Measurements from ENCODE around the gene MIA2. TPM values are rescaled to one million over a fixed set of nuclear protein-coding genes. Genes with fewer than 3 reads are reported as not detected.

The MIA2 gene
- total RNA-seq, 1 experiment from 2014 or later = 43.9 TPM

- ChIA-PET POLR2A (ENCODE audit: unreplicated experiment) (no interaction called here), CTCF (no interaction called here)
- BruUV-seq (replicated peaks) = no TSS peak
- Histone ChIP-seq H3K4me2 (no peak overlapping the region), H3K4me3 (no peak overlapping the region), H3K9me2 (ENCODE audit: insufficient read depth) (no peaks in the 10 kb centered on the region), H3K27me3 (ENCODE audit: insufficient read depth, low read depth) (no peaks in the 10 kb centered on the region), H2AFZ (no peak overlapping the region), H3K79me2 (ENCODE audit: low read depth) (peaks cover 35% of the 10 kb centered on the region), H4K20me1 (ENCODE audit: insufficient read depth) (no peaks in the 10 kb centered on the region), H3K36me3 (ENCODE audit: low read depth) (no peaks in the 10 kb centered on the region), H3K9me3 (ENCODE audit: insufficient read depth, low read depth) (no peaks in the 10 kb centered on the region), H3K27ac (no peak overlapping the region), H3K4me1 (replicated peaks; ENCODE audit: insufficient read depth) (peaks cover 8% of the 10 kb centered on the region; the same call in 1 of the 2 replicates), H3F3A (ENCODE audit: insufficient read depth, low read depth) (peaks cover 2% of the 10 kb centered on the region)
- TF ChIP-seq, protein P1, sequence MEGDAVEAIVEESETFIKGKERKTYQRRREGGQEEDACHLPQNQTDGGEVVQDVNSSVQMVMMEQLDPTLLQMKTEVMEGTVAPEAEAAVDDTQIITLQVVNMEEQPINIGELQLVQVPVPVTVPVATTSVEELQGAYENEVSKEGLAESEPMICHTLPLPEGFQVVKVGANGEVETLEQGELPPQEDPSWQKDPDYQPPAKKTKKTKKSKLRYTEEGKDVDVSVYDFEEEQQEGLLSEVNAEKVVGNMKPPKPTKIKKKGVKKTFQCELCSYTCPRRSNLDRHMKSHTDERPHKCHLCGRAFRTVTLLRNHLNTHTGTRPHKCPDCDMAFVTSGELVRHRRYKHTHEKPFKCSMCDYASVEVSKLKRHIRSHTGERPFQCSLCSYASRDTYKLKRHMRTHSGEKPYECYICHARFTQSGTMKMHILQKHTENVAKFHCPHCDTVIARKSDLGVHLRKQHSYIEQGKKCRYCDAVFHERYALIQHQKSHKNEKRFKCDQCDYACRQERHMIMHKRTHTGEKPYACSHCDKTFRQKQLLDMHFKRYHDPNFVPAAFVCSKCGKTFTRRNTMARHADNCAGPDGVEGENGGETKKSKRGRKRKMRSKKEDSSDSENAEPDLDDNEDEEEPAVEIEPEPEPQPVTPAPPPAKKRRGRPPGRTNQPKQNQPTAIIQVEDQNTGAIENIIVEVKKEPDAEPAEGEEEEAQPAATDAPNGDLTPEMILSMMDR (conservative IDR thresholded peaks at IDR 0.05) = no peak
- no peak for TF ChIP-seq EZH2 (IDR thresholded peaks at IDR 0.05; ENCODE audit: low read depth)
- intact Hi-C loops (cut with micrococcal nuclease; ENCODE audit: unreplicated experiment) = no loop called here
- DNase-seq = no peak
Measured at GRCh38 chr14:39428118-39428517, 194.4 kb downstream of the MIA2 start.

- Histone ChIP-seq H3K27me3 (ENCODE audit: insufficient read depth, low read depth) (no peaks in the 10 kb centered on the region), H3K9me2 (ENCODE audit: insufficient read depth) (no peaks in the 10 kb centered on the region; the same call in 1 of the 2 replicates), H3K79me2 (ENCODE audit: low read depth) (peaks cover 33% of the 10 kb centered on the region), H3K4me1 (replicated peaks; ENCODE audit: insufficient read depth) (peaks cover 8% of the 10 kb centered on the region), H3K27ac (no peak overlapping the region), H3F3A (ENCODE audit: insufficient read depth, low read depth) (peaks cover 9% of the 10 kb centered on the region), H4K20me1 (ENCODE audit: insufficient read depth) (no peaks in the 10 kb centered on the region), H3K4me2 (peak overlapping the region; percentile 86), H3K4me3 (peak overlapping the region; percentile 94), H2AFZ (peak overlapping the region; percentile 80), H3K36me3 (ENCODE audit: low read depth) (no peaks in the 10 kb centered on the region), H3K9me3 (ENCODE audit: insufficient read depth, low read depth) (no peaks in the 10 kb centered on the region)
- intact Hi-C loops (cut with micrococcal nuclease; ENCODE audit: unreplicated experiment) = loop anchor here (5.0 kb wide), 1 partner anchor 164 kb away; no protein-coding TSS in a partner anchor
- TSS peak; percentile 32 for BruUV-seq (replicated peaks)
- POLR2A ChIA-PET (ENCODE audit: unreplicated experiment) = interaction anchor here (0.7 kb wide), 1 partner anchor 37 kb away, joined by 4 read pairs; no protein-coding TSS in a partner anchor
- TF ChIP-seq, protein P1 (conservative IDR thresholded peaks at IDR 0.05) = no peak
- CTCF ChIA-PET = no interaction called here
- DNase-seq = no peak
Measured at GRCh38 chr14:39430762-39431415, 197.2 kb downstream of the MIA2 start.

- BruUV-seq (replicated peaks) = no TSS peak
- Histone ChIP-seq H3K4me3 (peak overlapping the region; percentile 94), H3K4me1 (replicated peaks; ENCODE audit: insufficient read depth) (peaks cover 8% of the 10 kb centered on the region), H3K27ac (peak overlapping the region; percentile 96), H3K9me2 (ENCODE audit: insufficient read depth) (no peaks in the 10 kb centered on the region; the same call in 1 of the 2 replicates), H3K27me3 (ENCODE audit: insufficient read depth, low read depth) (no peaks in the 10 kb centered on the region), H3K4me2 (peak overlapping the region; percentile 86), H4K20me1 (ENCODE audit: insufficient read depth) (no peaks in the 10 kb centered on the region), H3F3A (ENCODE audit: insufficient read depth, low read depth) (peaks cover 9% of the 10 kb centered on the region), H2AFZ (peak overlapping the region; percentile 95), H3K36me3 (ENCODE audit: low read depth) (no peaks in the 10 kb centered on the region), H3K79me2 (ENCODE audit: low read depth) (peaks cover 33% of the 10 kb centered on the region), H3K9me3 (ENCODE audit: insufficient read depth, low read depth) (no peaks in the 10 kb centered on the region)
- ChIA-PET POLR2A (ENCODE audit: unreplicated experiment) (interaction anchor here (0.7 to 1.2 kb wide), 2 partner anchors 38 to 261 kb away, joined by 4 to 5 read pairs; partner anchors contain the start of gene TRAPPC6B), CTCF (no interaction called here)
- DNase-seq = peak; percentile 34 to 38
- intact Hi-C loops (cut with micrococcal nuclease; ENCODE audit: unreplicated experiment) = loop anchor here (1.0 to 5.0 kb wide), 3 partner anchors 164 to 329 kb away; partner anchors contain the start of genes SEC23A and TRAPPC6B
- TF ChIP-seq, protein P1 (conservative IDR thresholded peaks at IDR 0.05) = no peak
- TF ChIP-seq EZH2 (IDR thresholded peaks at IDR 0.05; ENCODE audit: low read depth) = no peak
Measured at GRCh38 chr14:39431416-39432178, 197.9 kb downstream of the MIA2 start.
